ENCODE data around the gene FZD1.
"Not testable (repeated sequence)": the region's sequence is repeated elsewhere in the genome, so short reads cannot be mapped to it uniquely, and the experiment has no call there.

Gene FZD1

GRCh38 chr7:91307467-91307866 lies 43.2 kb downstream of the FZD1 start:
- Histone ChIP-seq H4K20me1 (ENCODE audit: low read depth, low read length) (no peaks in the 10 kb centered on the region), H3K4me2 (ENCODE audit: low read depth, low read length, poor library complexity, severe bottlenecking) (no peak overlapping the region), H3K27ac (ENCODE audit: low read depth, low read length) (no peak overlapping the region), H3K27me3 (ENCODE audit: low read length) (no peaks in the 10 kb centered on the region), H3K9me2 (replicated peaks; ENCODE audit: insufficient read depth, low read length) (no peaks in the 10 kb centered on the region), H3K9ac (ENCODE audit: low read length) (no peak overlapping the region), H3K4me3 (ENCODE audit: insufficient read depth, low read length, poor library complexity, severe bottlenecking) (no peak overlapping the region), H3K9me3 (ENCODE audit: insufficient read depth, low read length) (no peaks in the 10 kb centered on the region), H2AFZ (ENCODE audit: low read depth, low read length, severe bottlenecking) (no peak overlapping the region), H3K79me2 (ENCODE audit: insufficient read depth, low read length) (no peaks in the 10 kb centered on the region), H3F3A (ENCODE audit: insufficient read depth) (no peaks in the 10 kb centered on the region), H3K36me3 (ENCODE audit: low read length) (no peaks in the 10 kb centered on the region)
- TF ChIP-seq EZH2phosphoT487 (conservative IDR thresholded peaks at IDR 0.05; ENCODE audit: low read length), result no peak
- TF ChIP-seq CTCF (IDR thresholded peaks at IDR 0.05; ENCODE audit: insufficient read depth, low read length, poor library complexity, severe bottlenecking), result no peak

- not testable (repeated sequence) for H3K79me2 ChIP-seq (ENCODE audit: insufficient read depth, low read length); H3K27ac ChIP-seq (ENCODE audit: low read depth, low read length)
Observed at GRCh38 chr7:91308191-91308590, 44.0 kb downstream of the FZD1 start.

GRCh38 chr7:91310830-91311460 lies 46.7 kb downstream of the FZD1 start:
- no peaks in the 10 kb centered on the region for H3K36me3 ChIP-seq (ENCODE audit: low read length)
- no peaks in the 10 kb centered on the region for H3K27me3 ChIP-seq (ENCODE audit: low read length)
- no peaks in the 10 kb centered on the region for H3K9me2 ChIP-seq (replicated peaks; ENCODE audit: insufficient read depth, low read length)
- H3K4me2 ChIP-seq (ENCODE audit: low read depth, low read length, poor library complexity, severe bottlenecking), result no peak overlapping the region
- no peak overlapping the region for H3K27ac ChIP-seq (ENCODE audit: low read depth, low read length)
- no peak for TF ChIP-seq EZH2phosphoT487 (conservative IDR thresholded peaks at IDR 0.05; ENCODE audit: low read length)
- no peak overlapping the region for H3K9ac ChIP-seq (ENCODE audit: low read length)
- H3F3A ChIP-seq (ENCODE audit: insufficient read depth), result no peaks in the 10 kb centered on the region
- no peak overlapping the region for H3K4me3 ChIP-seq (ENCODE audit: insufficient read depth, low read length, poor library complexity, severe bottlenecking)
- H4K20me1 ChIP-seq (ENCODE audit: low read depth, low read length), result no peaks in the 10 kb centered on the region
- no peak overlapping the region for H2AFZ ChIP-seq (ENCODE audit: low read depth, low read length, severe bottlenecking)
- no peaks in the 10 kb centered on the region for H3K9me3 ChIP-seq (ENCODE audit: insufficient read depth, low read length)
- no peaks in the 10 kb centered on the region for H3K79me2 ChIP-seq (ENCODE audit: insufficient read depth, low read length)

More at GRCh38 chr7:91308191-91308590, 44.0 kb downstream of the FZD1 start:
- H3K4me2 ChIP-seq (ENCODE audit: low read depth, low read length, poor library complexity, severe bottlenecking); H3K9ac ChIP-seq (ENCODE audit: low read length); H3F3A ChIP-seq (ENCODE audit: insufficient read depth); H4K20me1 ChIP-seq (ENCODE audit: low read depth, low read length); H3K27me3 ChIP-seq (ENCODE audit: low read length); H3K9me3 ChIP-seq (ENCODE audit: insufficient read depth, low read length); H2AFZ ChIP-seq (ENCODE audit: low read depth, low read length, severe bottlenecking); H3K36me3 ChIP-seq (ENCODE audit: low read length); H3K4me3 ChIP-seq (ENCODE audit: insufficient read depth, low read length, poor library complexity, severe bottlenecking); H3K9me2 ChIP-seq (replicated peaks; ENCODE audit: insufficient read depth, low read length): not testable (repeated sequence)

- H2AFZ ChIP-seq (ENCODE audit: low read depth, low read length, severe bottlenecking), result no peak overlapping the region
- no peak for TF ChIP-seq CTCF (IDR thresholded peaks at IDR 0.05; ENCODE audit: insufficient read depth, low read length, poor library complexity, severe bottlenecking)
- no peak for TF ChIP-seq EZH2phosphoT487 (conservative IDR thresholded peaks at IDR 0.05; ENCODE audit: low read length)
- H3K9me3 ChIP-seq (ENCODE audit: insufficient read depth, low read length), result no peaks in the 10 kb centered on the region
- no peak overlapping the region for H3K4me2 ChIP-seq (ENCODE audit: low read depth, low read length, poor library complexity, severe bottlenecking)
- H3K79me2 ChIP-seq (ENCODE audit: insufficient read depth, low read length), result no peaks in the 10 kb centered on the region
- H3F3A ChIP-seq (ENCODE audit: insufficient read depth), result no peaks in the 10 kb centered on the region
- H3K27ac ChIP-seq (ENCODE audit: low read depth, low read length), result no peak overlapping the region
- H3K9ac ChIP-seq (ENCODE audit: low read length), result no peak overlapping the region
- no peaks in the 10 kb centered on the region for H4K20me1 ChIP-seq (ENCODE audit: low read depth, low read length)
- no peaks in the 10 kb centered on the region for H3K36me3 ChIP-seq (ENCODE audit: low read length)
- H3K27me3 ChIP-seq (ENCODE audit: low read length), result no peaks in the 10 kb centered on the region
- H3K4me3 ChIP-seq (ENCODE audit: insufficient read depth, low read length, poor library complexity, severe bottlenecking), result no peak overlapping the region
- H3K9me2 ChIP-seq (replicated peaks; ENCODE audit: insufficient read depth, low read length), result no peaks in the 10 kb centered on the region
Observed at GRCh38 chr7:91311839-91312238, 47.6 kb downstream of the FZD1 start.

All from SU-DHL-6 (cell line).